Liver (tissue), 9 donors: Measurements from ENCODE around the gene SH3PXD2A. TPM values are rescaled to one million over a fixed set of nuclear protein-coding genes. Genes with fewer than 3 reads are reported as not detected.
"Not testable (repeated sequence)": the region's sequence is repeated elsewhere in the genome, so short reads cannot be mapped to it uniquely, and the experiment has no call there.

Experiments used
- DNase-seq: peaks from one replicate; pipeline ENCODE4 v3.0.0-alpha.2; 2017; ENCODE audit warnings: low spot score
- H3K27ac ChIP-seq, 2 donors: one replicate each; pipeline ENCODE4 v1.7.0; 2013; ENCODE audit warnings: inconsistent platforms in 2 of 2, low read length in 2 of 2, control low read depth in 1 of 2, low read depth in 1 of 2, mild to moderate bottlenecking in 1 of 2
- H3K27me3 ChIP-seq, 4 donors: one replicate each; pipeline versions ENCODE4 v1.6.1 to v1.7.0; 2013; ENCODE audit warnings: low read length in 3 of 4, inconsistent platforms in 1 of 4, mild to moderate bottlenecking in 1 of 4, moderate library complexity in 1 of 4; ENCODE audit not compliant: control insufficient read depth in 4 of 4, insufficient read depth in 4 of 4
- H3K36me3 ChIP-seq, 4 donors: one replicate each; pipeline versions ENCODE4 v1.6.1 to v1.7.0; 2013; ENCODE audit warnings: low read length in 3 of 4, mild to moderate bottlenecking in 3 of 4, low read depth in 1 of 4, moderate library complexity in 1 of 4; ENCODE audit not compliant: control insufficient read depth in 4 of 4, insufficient read depth in 3 of 4
- H3K4me1 ChIP-seq, 4 donors: one replicate each; pipeline versions ENCODE4 v1.6.1 to v1.7.0; 2013; ENCODE audit warnings: low read length in 3 of 4, mild to moderate bottlenecking in 3 of 4, moderate library complexity in 1 of 4; ENCODE audit not compliant: control insufficient read depth in 4 of 4, insufficient read depth in 4 of 4
- H3K4me3 ChIP-seq, 3 donors: one replicate each; pipeline versions ENCODE4 v1.6.1 to v1.7.0; 2013; ENCODE audit warnings: low read length in 3 of 3, control low read depth in 1 of 3, low read depth in 1 of 3, mild to moderate bottlenecking in 1 of 3
- H3K9ac ChIP-seq, 2 donors: one replicate each; pipeline ENCODE4 v1.7.0; 2013; ENCODE audit warnings: low read length in 2 of 2, mild to moderate bottlenecking in 2 of 2, moderate library complexity in 2 of 2, control low read depth in 1 of 2, low read depth in 1 of 2
- H3K9me3 ChIP-seq, 4 donors: one replicate each; pipeline versions ENCODE4 v1.6.1 to v1.7.0; 2013; ENCODE audit warnings: low read length in 3 of 4; ENCODE audit not compliant: control insufficient read depth in 4 of 4
- ATF3 ChIP-seq: IDR thresholded peaks from 2 replicates; pipeline ENCODE4 v1.6.1; 2016; ENCODE audit warnings: antibody characterized with exemption
- EGR1 ChIP-seq, 2 donors: IDR thresholded peaks; 2 replicates each; pipeline ENCODE4 v1.6.1; 2016 to 2018; ENCODE audit warnings: antibody characterized with exemption in 2 of 2, low read depth in 2 of 2
- FOXA1 ChIP-seq: IDR thresholded peaks from 2 replicates; pipeline ENCODE4 v1.6.1; 2016; ENCODE audit warnings: antibody characterized with exemption
- FOXA2 ChIP-seq: IDR thresholded peaks from 2 replicates; pipeline ENCODE4 v1.6.1; 2016; ENCODE audit warnings: antibody characterized with exemption
- GABPA ChIP-seq, 2 donors: IDR thresholded peaks in 1 of 2; conservative IDR thresholded peaks in 1 of 2; 2 replicates each; pipeline ENCODE4 v1.6.1; 2016; ENCODE audit warnings: antibody characterized with exemption in 2 of 2, mild to moderate bottlenecking in 1 of 2, moderate library complexity in 1 of 2
- HNF4A ChIP-seq, 2 donors: conservative IDR thresholded peaks; 2 replicates each; pipeline ENCODE4 v1.6.1; 2016; ENCODE audit warnings: antibody characterized with exemption in 2 of 2, mild to moderate bottlenecking in 2 of 2
- HNF4G ChIP-seq: IDR thresholded peaks from 2 replicates; pipeline ENCODE4 v1.6.1; 2016; ENCODE audit warnings: antibody characterized with exemption
- JUND ChIP-seq, 2 donors: IDR thresholded peaks; 2 replicates each; pipeline ENCODE4 v1.6.1; 2016; ENCODE audit warnings: antibody characterized with exemption in 2 of 2
- MAX ChIP-seq: IDR thresholded peaks from 2 replicates; pipeline ENCODE4 v1.6.1; 2016; ENCODE audit warnings: antibody characterized with exemption
- NR2F2 ChIP-seq: IDR thresholded peaks from 2 replicates; pipeline ENCODE4 v1.6.1; 2016; ENCODE audit warnings: antibody characterized with exemption
- RAD21 ChIP-seq, 2 donors: IDR thresholded peaks; 2 replicates each; pipeline ENCODE4 v1.6.1; 2016; ENCODE audit warnings: antibody characterized with exemption in 2 of 2, mild to moderate bottlenecking in 2 of 2
- REST ChIP-seq: IDR thresholded peaks from 2 replicates; pipeline ENCODE4 v1.6.1; 2016; ENCODE audit warnings: antibody characterized with exemption, mild to moderate bottlenecking
- RXRA ChIP-seq, 2 donors: IDR thresholded peaks; 2 replicates each; pipeline ENCODE4 v1.6.1; 2017 to 2018; ENCODE audit warnings: antibody characterized with exemption in 2 of 2, mild to moderate bottlenecking in 1 of 2
- SP1 ChIP-seq: IDR thresholded peaks from 2 replicates; pipeline ENCODE4 v1.6.1; 2018; ENCODE audit warnings: antibody characterized with exemption, mild to moderate bottlenecking
- TAF1 ChIP-seq: conservative IDR thresholded peaks from 2 replicates; pipeline ENCODE4 v1.6.1; 2016; ENCODE audit warnings: antibody characterized with exemption, mild to moderate bottlenecking
- YY1 ChIP-seq: IDR thresholded peaks from 2 replicates; pipeline ENCODE4 v1.6.1; 2016; ENCODE audit warnings: antibody characterized with exemption, mild to moderate bottlenecking
- WGBS: extraction: QIAGEN DNeasy Blood & Tissue Kit; methylation state at CpG from one replicate; pipeline ENCODE4 v1.1.7; 2013; 5-methylcytosine and 5-hydroxymethylcytosine counted together
- polyA plus RNA-seq, 2 donors: library from polyadenylated mRNA; stranded (reverse) in 1 of 2; unstranded in 1 of 2; fragments of 200-250 nt in 1 of 2; fragments of >200 nt in 1 of 2; fragmentation: Nextera tagmentation in 1 of 2; extraction: Ambion mirVana in 1 of 2; gene quantifications; one replicate each; pipeline versions ENCODE4 v1.2.1 to v1.2.3, GENCODE V29; 2013 to 2015
- total RNA-seq, 2 donors: library from RNA; depleted of rRNA; stranded (reverse); fragments of >200 nt; gene quantifications; one replicate each; pipeline ENCODE4 v1.2.3, GENCODE V29; 2014
- donor health status: healthy.
- donor health status: healthy.
- donor health status: healthy.
- donor health status: healthy.
- donor health status: healthy.

Gene SH3PXD2A
- total and polyA plus RNA-seq, 4 donors, result 0.82 to 5.5 (median 3.9) TPM

- no peak for DNase-seq
- H3K4me1 ChIP-seq, result no peaks in the 10 kb centered on the region
- WGBS, result 69% methylated on average over 3 of the region's 3 CpGs
- no peak overlapping the region for H3K27ac ChIP-seq
- H3K36me3 ChIP-seq, result no peaks in the 10 kb centered on the region
- H3K27me3 ChIP-seq, result no peaks in the 10 kb centered on the region
- H3K9me3 ChIP-seq, result no peaks in the 10 kb centered on the region
- TF ChIP-seq EGR1 (IDR thresholded peaks at IDR 0.05; ENCODE audit: low read depth in 2 of 2), result no peak
- TF ChIP-seq FOXA2, result no peak
- no peak for TF ChIP-seq FOXA1
- no peak for TF ChIP-seq HNF4A (conservative IDR thresholded peaks at IDR 0.05)
- no peak for TF ChIP-seq YY1
- TF ChIP-seq TAF1, result no peak
- no peak for TF ChIP-seq SP1
- TF ChIP-seq REST, result no peak
- no peak for TF ChIP-seq NR2F2
- no peak for TF ChIP-seq MAX
- TF ChIP-seq JUND (IDR thresholded peaks at IDR 0.05), result no peak
- TF ChIP-seq RAD21 (IDR thresholded peaks at IDR 0.05), result no peak
- TF ChIP-seq GABPA (IDR thresholded peaks at IDR 0.05 in 1 of 2, conservative IDR thresholded peaks at IDR 0.05 in 1 of 2), result no peak
- TF ChIP-seq ATF3, result no peak
- no peak for TF ChIP-seq RXRA (IDR thresholded peaks at IDR 0.05)
- no peak for TF ChIP-seq HNF4G
- H3K9ac ChIP-seq, result no peak overlapping the region
- no peak overlapping the region for H3K4me3 ChIP-seq
These were observed 123.6 kb downstream of the SH3PXD2A start for GRCh38 chr10:103731609-103732270.

GRCh38 chr10:103731026-103731425, 124.3 kb downstream of the SH3PXD2A start:
- WGBS, result 92% methylated on average over 4 of the region's 4 CpGs
- H3K27me3 ChIP-seq, H3K27ac ChIP-seq, DNase-seq, H3K4me1 ChIP-seq, H3K4me3 ChIP-seq, H3K36me3 ChIP-seq, H3K9me3 ChIP-seq, H3K9ac ChIP-seq: not testable (repeated sequence)

- no peak for TF ChIP-seq FOXA2
- no peak for TF ChIP-seq GABPA (IDR thresholded peaks at IDR 0.05 in 1 of 2, conservative IDR thresholded peaks at IDR 0.05 in 1 of 2)
- TF ChIP-seq MAX, result no peak
- no peak for TF ChIP-seq RXRA (IDR thresholded peaks at IDR 0.05)
- WGBS, result 87% methylated on average over 5 of the region's 5 CpGs
- H3K36me3 ChIP-seq, result no peaks in the 10 kb centered on the region
These were observed 125.5 kb downstream of the SH3PXD2A start for GRCh38 chr10:103729851-103730250.

More at GRCh38 chr10:103729851-103730250, 125.5 kb downstream of the SH3PXD2A start:
- no peak for DNase-seq
- Histone ChIP-seq H3K27ac (no peak overlapping the region), H3K4me1 (no peaks in the 10 kb centered on the region), H3K9ac (no peak overlapping the region), H3K27me3 (no peaks in the 10 kb centered on the region), H3K4me3 (no peak overlapping the region), H3K9me3 (no peaks in the 10 kb centered on the region)
